ENCODE results near the gene TRAPPC8.
A peak's percentile ranks its signal among the peaks of the same experiment; 100 is the strongest.
"Not testable (repeated sequence)": the region's sequence is repeated elsewhere in the genome, so short reads cannot be mapped to it uniquely, and the experiment has no call there.

Gene TRAPPC8

GRCh38 chr18:31943878-31944816 lies 1.2 kb upstream of the TRAPPC8 start:
- Histone ChIP-seq H3K27ac (ENCODE audit: low read depth, low read length) (peak overlapping the region; percentile 88), H3K9me3 (ENCODE audit: control insufficient read depth, insufficient read depth, low read length) (no peaks in the 10 kb centered on the region), H3F3A (ENCODE audit: control insufficient read depth, insufficient read depth) (peaks cover 9% of the 10 kb centered on the region; the same call in 1 of the 2 replicates), H3K4me2 (ENCODE audit: low read length) (peak overlapping the region; percentile 86), H4K20me1 (ENCODE audit: control insufficient read depth, insufficient read depth, low read depth, low read length) (peaks cover 2% of the 10 kb centered on the region; the same call in 1 of the 2 replicates), H3K4me3 (ENCODE audit: low read length) (peak overlapping the region; percentile 97), H3K27me3 (ENCODE audit: control insufficient read depth, low read length) (no peaks in the 10 kb centered on the region), H3K4me1 (ENCODE audit: control insufficient read depth, low read length) (peaks cover 34% of the 10 kb centered on the region), H3K79me2 (ENCODE audit: control insufficient read depth, low read length) (peaks cover 56% of the 10 kb centered on the region), H3K36me3 (ENCODE audit: control insufficient read depth, low read length) (peaks cover 19% of the 10 kb centered on the region), H3K9me2 (replicated peaks; ENCODE audit: control insufficient read depth, low read length) (no peaks in the 10 kb centered on the region)
- TF ChIP-seq EZH2phosphoT487 (IDR thresholded peaks at IDR 0.05; ENCODE audit: borderline replicate concordance, low read length) (no peak), CTCF (IDR thresholded peaks at IDR 0.05; ENCODE audit: low read depth, low read length, poor library complexity, severe bottlenecking) (no peak)

- Histone ChIP-seq H3K79me2 (ENCODE audit: control insufficient read depth, low read length) (peaks cover 73% of the 10 kb centered on the region), H3K27me3 (ENCODE audit: control insufficient read depth, low read length) (no peaks in the 10 kb centered on the region), H3K9me2 (replicated peaks; ENCODE audit: control insufficient read depth, low read length) (no peaks in the 10 kb centered on the region), H3K9me3 (ENCODE audit: control insufficient read depth, insufficient read depth, low read length) (no peaks in the 10 kb centered on the region), H3K4me3 (ENCODE audit: low read length) (peak overlapping the region; percentile 92), H3K4me1 (ENCODE audit: control insufficient read depth, low read length) (peaks cover 35% of the 10 kb centered on the region), H4K20me1 (ENCODE audit: control insufficient read depth, insufficient read depth, low read depth, low read length) (peaks cover 2% of the 10 kb centered on the region; the same call in 1 of the 2 replicates), H3K36me3 (ENCODE audit: control insufficient read depth, low read length) (peaks cover 25% of the 10 kb centered on the region), H3K4me2 (ENCODE audit: low read length) (peak overlapping the region; percentile 63), H3F3A (ENCODE audit: control insufficient read depth, insufficient read depth) (peaks cover 11% of the 10 kb centered on the region; the same call in 1 of the 2 replicates), H3K27ac (ENCODE audit: low read depth, low read length) (peak overlapping the region; percentile 81)
- TF ChIP-seq EZH2phosphoT487 (IDR thresholded peaks at IDR 0.05; ENCODE audit: borderline replicate concordance, low read length) (no peak), CTCF (IDR thresholded peaks at IDR 0.05; ENCODE audit: low read depth, low read length, poor library complexity, severe bottlenecking) (no peak)
Measured at GRCh38 chr18:31942291-31942998, 483 bp downstream of the TRAPPC8 start.

GRCh38 chr18:31941010-31941809 lies 1.7 kb downstream of the TRAPPC8 start:
- Histone ChIP-seq H3K79me2 (ENCODE audit: control insufficient read depth, low read length) (peaks cover 85% of the 10 kb centered on the region), H3F3A (ENCODE audit: control insufficient read depth, insufficient read depth) (peaks cover 11% of the 10 kb centered on the region; the same call in 1 of the 2 replicates), H3K27me3 (ENCODE audit: control insufficient read depth, low read length) (no peaks in the 10 kb centered on the region), H3K4me1 (ENCODE audit: control insufficient read depth, low read length) (peaks cover 35% of the 10 kb centered on the region), H3K4me3 (ENCODE audit: low read length) (peak overlapping the region; percentile 92), H4K20me1 (ENCODE audit: control insufficient read depth, insufficient read depth, low read depth, low read length) (peaks cover 2% of the 10 kb centered on the region; the same call in 1 of the 2 replicates), H3K9me2 (replicated peaks; ENCODE audit: control insufficient read depth, low read length) (no peaks in the 10 kb centered on the region), H3K27ac (ENCODE audit: low read depth, low read length) (no peak overlapping the region), H3K9me3 (ENCODE audit: control insufficient read depth, insufficient read depth, low read length) (no peaks in the 10 kb centered on the region), H3K4me2 (ENCODE audit: low read length) (peak overlapping the region; percentile 63), H3K36me3 (ENCODE audit: control insufficient read depth, low read length) (peaks cover 28% of the 10 kb centered on the region)
- no peak for TF ChIP-seq CTCF (IDR thresholded peaks at IDR 0.05; ENCODE audit: low read depth, low read length, poor library complexity, severe bottlenecking)
- TF ChIP-seq EZH2phosphoT487 (IDR thresholded peaks at IDR 0.05; ENCODE audit: borderline replicate concordance, low read length): no peak

GRCh38 chr18:31934773-31935172 lies 8.2 kb downstream of the TRAPPC8 start:
- not testable (repeated sequence) for H4K20me1 ChIP-seq (ENCODE audit: control insufficient read depth, insufficient read depth, low read depth, low read length); H3K27me3 ChIP-seq (ENCODE audit: control insufficient read depth, low read length); H3K4me3 ChIP-seq (ENCODE audit: low read length); H3K9me2 ChIP-seq (replicated peaks; ENCODE audit: control insufficient read depth, low read length); H3K4me1 ChIP-seq (ENCODE audit: control insufficient read depth, low read length); H3K9me3 ChIP-seq (ENCODE audit: control insufficient read depth, insufficient read depth, low read length); H3K4me2 ChIP-seq (ENCODE audit: low read length); H3F3A ChIP-seq (ENCODE audit: control insufficient read depth, insufficient read depth); H3K27ac ChIP-seq (ENCODE audit: low read depth, low read length)
- H3K79me2 ChIP-seq (ENCODE audit: control insufficient read depth, low read length): peaks cover 85% of the 10 kb centered on the region
- peaks cover 28% of the 10 kb centered on the region for H3K36me3 ChIP-seq (ENCODE audit: control insufficient read depth, low read length)
